ENCODE results near the gene RFC4. TPM values are rescaled to one million over a fixed set of nuclear protein-coding genes. Genes with fewer than 3 reads are reported as not detected.
A peak's percentile ranks its signal among the peaks of the same experiment; 100 is the strongest.

RFC4 gene
- total and polyA plus RNA-seq, 9 of the 15 experiments (the other 6 are each of a cell fraction or from before 2014, with no cell fraction given), result 105 to 227 (median 180) TPM

DNA sequence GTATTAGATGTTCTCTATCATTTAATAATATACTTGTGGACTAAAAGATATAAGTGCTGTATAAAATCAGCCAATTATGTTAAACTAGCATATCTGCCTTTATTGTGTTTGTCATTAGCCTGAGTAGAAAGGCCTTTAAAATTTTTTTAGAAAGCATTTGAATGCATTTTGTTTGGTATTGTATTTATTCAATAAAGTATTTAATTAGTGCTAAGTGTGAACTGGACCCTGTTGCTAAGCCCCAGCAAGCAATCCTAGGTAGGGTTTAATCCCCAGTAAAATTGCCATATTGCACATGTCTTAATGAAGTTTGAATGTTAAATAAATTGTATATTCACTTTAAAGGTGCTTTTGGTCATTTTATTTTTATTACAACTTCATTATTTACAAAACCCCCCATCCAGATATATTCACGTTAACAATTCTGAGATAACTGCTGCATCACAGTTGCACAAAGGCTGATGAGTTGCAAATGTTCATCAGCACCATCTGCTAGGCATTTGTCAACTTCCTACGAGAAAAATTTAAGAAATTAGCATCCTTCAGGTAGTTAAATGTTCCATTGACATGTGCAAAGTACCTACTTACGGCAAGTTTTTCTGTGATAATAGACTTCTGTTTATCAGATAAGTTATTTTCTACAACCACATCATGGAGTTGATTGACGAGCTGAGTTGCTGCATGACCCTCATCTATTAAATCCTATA, 16.6 kb downstream of the RFC4 start (continued):
- TF ChIP-seq MCM2 (IDR thresholded peaks at IDR 0.05; ENCODE audit: low read depth) (no peak), CBX3 (IDR thresholded peaks at IDR 0.05; ENCODE audit: borderline replicate concordance in 1 of 2, low read length in 2 of 2) (no peak; a peak in 1 of 3 replicates), STAT5A (IDR thresholded peaks at IDR 0.05; ENCODE audit: borderline replicate concordance, low read length) (no peak), PYGO2 (tag; IDR thresholded peaks at IDR 0.05) (no peak), TEAD4 (IDR thresholded peaks at IDR 0.05; ENCODE audit: low read length) (no peak), TEAD4 (CRISPR knock-in tag; IDR thresholded peaks at IDR 0.05; ENCODE audit: borderline replicate concordance) (no peak), TCF7L2 (IDR thresholded peaks at IDR 0.05; ENCODE audit: low read depth, low read length) (no peak), E2F1 (CRISPR knock-in tag; IDR thresholded peaks at IDR 0.05) (0 out of 2 replicates have a peak, but pooled peaks have one; percentile 6), TAF15 (IDR thresholded peaks at IDR 0.05; ENCODE audit: low read depth, low read length) (no peak), TCF3 (CRISPR knock-in tag; IDR thresholded peaks at IDR 0.05) (no peak), PKNOX1 (IDR thresholded peaks at IDR 0.05) (no peak), KAT7 (CRISPR knock-in tag; IDR thresholded peaks at IDR 0.05; ENCODE audit: borderline replicate concordance) (peak; percentile 17; the same call in 1 of the 2 replicates), ZNF431 (CRISPR knock-in tag; IDR thresholded peaks at IDR 0.05) (no peak), ZBTB33 (CRISPR knock-in tag; IDR thresholded peaks at IDR 0.05) (no peak), ZNF134 (CRISPR knock-in tag; conservative IDR thresholded peaks at IDR 0.05) (no peak), MTA3 (IDR thresholded peaks at IDR 0.05; ENCODE audit: borderline replicate concordance) (no peak), KDM2B (CRISPR knock-in tag; IDR thresholded peaks at IDR 0.05) (no peak), ATF3 (IDR thresholded peaks at IDR 0.05) (no peak), ATF3 (CRISPR knock-in tag; conservative IDR thresholded peaks at IDR 0.05) (0 out of 2 replicates have a peak, but pooled peaks have one; percentile 39)
- TF ChIP-seq, protein P1, sequence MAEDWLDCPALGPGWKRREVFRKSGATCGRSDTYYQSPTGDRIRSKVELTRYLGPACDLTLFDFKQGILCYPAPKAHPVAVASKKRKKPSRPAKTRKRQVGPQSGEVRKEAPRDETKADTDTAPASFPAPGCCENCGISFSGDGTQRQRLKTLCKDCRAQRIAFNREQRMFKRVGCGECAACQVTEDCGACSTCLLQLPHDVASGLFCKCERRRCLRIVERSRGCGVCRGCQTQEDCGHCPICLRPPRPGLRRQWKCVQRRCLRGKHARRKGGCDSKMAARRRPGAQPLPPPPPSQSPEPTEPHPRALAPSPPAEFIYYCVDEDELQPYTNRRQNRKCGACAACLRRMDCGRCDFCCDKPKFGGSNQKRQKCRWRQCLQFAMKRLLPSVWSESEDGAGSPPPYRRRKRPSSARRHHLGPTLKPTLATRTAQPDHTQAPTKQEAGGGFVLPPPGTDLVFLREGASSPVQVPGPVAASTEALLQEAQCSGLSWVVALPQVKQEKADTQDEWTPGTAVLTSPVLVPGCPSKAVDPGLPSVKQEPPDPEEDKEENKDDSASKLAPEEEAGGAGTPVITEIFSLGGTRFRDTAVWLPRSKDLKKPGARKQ (CRISPR knock-in tag; IDR thresholded peaks at IDR 0.05), result no peak

All from K562 (cell line).